HL-60/S4 treated with retinoic acid at 250 ng/mL for 4 days and 3 days (cell line): Measurements from ENCODE around the gene ITGB1BP2.
"Not testable (repeated sequence)": the region's sequence is repeated elsewhere in the genome, so short reads cannot be mapped to it uniquely, and the experiment has no call there.

Experiments
- in situ Hi-C: fragments of 300-500 bp; cut with MboI; formaldehyde crosslinking; loops from 2 replicates; pipeline ENCODE4 v1.7.0; 2022; ENCODE audit warnings: low sequenced_read_pairs

Gene ITGB1BP2

GRCh38 chrX:71300495-71300894 is 1.1 kb upstream of the ITGB1BP2 start:
- in situ Hi-C loops, result not testable (repeated sequence)

GRCh38 chrX:71302461-71303213 is 1.1 kb downstream of the ITGB1BP2 start:
- in situ Hi-C loops, result no loop called here

GRCh38 chrX:71304561-71304960 is 3.0 kb downstream of the ITGB1BP2 start:
- in situ Hi-C loops, result no loop called here

GRCh38 chrX:71315917-71316316 is 14.4 kb downstream of the ITGB1BP2 start:
- in situ Hi-C loops, result no loop called here

- in situ Hi-C loops, result not testable (repeated sequence)
Observed at GRCh38 chrX:71316959-71317358, 15.4 kb downstream of the ITGB1BP2 start.

GRCh38 chrX:71320126-71320525 is 18.6 kb downstream of the ITGB1BP2 start:
- in situ Hi-C loops, result no loop called here

- in situ Hi-C loops, result no loop called here
Observed at GRCh38 chrX:71321731-71322130, 20.2 kb downstream of the ITGB1BP2 start.

- in situ Hi-C loops, result not testable (repeated sequence)
Observed at GRCh38 chrX:71324452-71324851, 22.9 kb downstream of the ITGB1BP2 start.

GRCh38 chrX:71326394-71326793 is 24.8 kb downstream of the ITGB1BP2 start:
- in situ Hi-C loops, result no loop called here

- in situ Hi-C loops, result not testable (repeated sequence)
Observed at GRCh38 chrX:71349151-71349665, 47.7 kb downstream of the ITGB1BP2 start.

- in situ Hi-C loops, result not testable (repeated sequence)
Observed at GRCh38 chrX:71349867-71350266, 48.3 kb downstream of the ITGB1BP2 start.

GRCh38 chrX:71352439-71352838 is 50.9 kb downstream of the ITGB1BP2 start:
- in situ Hi-C loops, result not testable (repeated sequence)
